B cell (primary cell): ENCODE measurements around the gene KTN1. TPM values are rescaled to one million over a fixed set of nuclear protein-coding genes. Genes with fewer than 3 reads are reported as not detected.

ENCODE experiments used
- ATAC-seq: fragments of 200-7000 bp; cut with Tn5 transposase; one replicate; pipeline ENCODE4 v1.10.0; 2021; ENCODE audit warnings: low read depth, mild to moderate bottlenecking, moderate number of reproducible peaks, moderate library complexity
- CTCF ChIA-PET: fragments of 350-600 bp; sonication (Branson Sonifier 250); formaldehyde crosslinking; loops from one replicate; lab custom pipeline; 2021; ENCODE audit warnings: antibody characterized with exemption, inconsistent platforms; lab: Charles Lee
- POLR2A ChIA-PET: fragments of 350-600 bp; sonication (Branson Sonifier 250); formaldehyde crosslinking; loops from one replicate; lab custom pipeline; 2021; ENCODE audit warnings: antibody characterized with exemption; lab: Charles Lee
- DNase-seq: peaks from one replicate; pipeline ENCODE4 v3.0.0; 2013
- H2AFZ ChIP-seq: 2 replicates; pipeline ENCODE4 v1.6.1; 2012; ENCODE audit warnings: mild to moderate bottlenecking, low read depth, low read length; ENCODE audit not compliant: insufficient read depth, poor library complexity, severe bottlenecking
- H3K27ac ChIP-seq, 2 donors: 1 replicate in 1 of 2; 2 replicates in 1 of 2; pipeline ENCODE4 v1.5.1; 2012 to 2013; ENCODE audit warnings: low read length in 2 of 2, mild to moderate bottlenecking in 2 of 2, moderate library complexity in 1 of 2
- H3K27me3 ChIP-seq, 4 experiments: fragments of 200-600 bp in 1 of 4; sonication (generic) in 1 of 4; replicated peaks in 1 of 4; 1 replicate in 2 of 4; 2 replicates in 2 of 4; pipeline versions ENCODE4 v1.6.1 to v1.7.0; 2013 to 2016; ENCODE audit warnings: low read length in 3 of 4, mild to moderate bottlenecking in 2 of 4, mixed read lengths in 1 of 4, moderate library complexity in 1 of 4; ENCODE audit not compliant: insufficient read depth in 4 of 4, control insufficient read depth in 3 of 4; ENCODE audit errors: control extremely low read depth in 1 of 4
- H3K36me3 ChIP-seq, 2 experiments: replicated peaks in 1 of 2; 1 replicate in 1 of 2; 2 replicates in 1 of 2; pipeline versions ENCODE4 v1.6.1 to v1.7.1; 2013; ENCODE audit warnings: low read length in 1 of 2; ENCODE audit not compliant: insufficient read depth in 2 of 2, control insufficient read depth in 1 of 2; ENCODE audit errors: control extremely low read depth in 1 of 2, extremely low read depth in 1 of 2
- H3K4me1 ChIP-seq, 2 donors: fragments of 200-600 bp in 1 of 2; sonication (generic) in 1 of 2; 1 replicate in 1 of 2; 2 replicates in 1 of 2; pipeline versions ENCODE4 v1.5.1 to v1.6.1; 2013 to 2017; ENCODE audit warnings: low read length in 2 of 2; ENCODE audit not compliant: control insufficient read depth in 2 of 2, insufficient read depth in 2 of 2
- H3K4me2 ChIP-seq: replicated peaks from 2 replicates; pipeline ENCODE3; 2012; ENCODE audit warnings: mild to moderate bottlenecking, low read depth, low read length; ENCODE audit not compliant: poor library complexity, severe bottlenecking
- H3K4me3 ChIP-seq, 5 experiments: fragments of 200-600 bp in 1 of 5; sonication (generic) in 1 of 5; 1 replicate in 3 of 5; 2 replicates in 2 of 5; pipeline versions ENCODE4 v1.5.1 to v1.7.0; 2011 to 2016; ENCODE audit warnings: low read length in 4 of 5, mild to moderate bottlenecking in 4 of 5, low read depth in 2 of 5, control low read depth in 1 of 5, moderate library complexity in 1 of 5; ENCODE audit not compliant: insufficient read depth in 1 of 5; ENCODE audit errors: control extremely low read depth in 1 of 5, extremely low read depth in 1 of 5
- H3K79me2 ChIP-seq: fragments of 200-600 bp; sonication (generic); one replicate; pipeline ENCODE4 v1.6.0; 2016; ENCODE audit warnings: low read length; ENCODE audit not compliant: control insufficient read depth, insufficient read depth
- H3K9ac ChIP-seq: fragments of 200-600 bp; sonication (generic); 2 replicates; pipeline ENCODE4 v1.6.1; 2017; ENCODE audit warnings: mild to moderate bottlenecking, low read length, moderate library complexity
- H3K9me3 ChIP-seq, 3 donors: one replicate each; pipeline versions ENCODE4 v1.6.1 to v1.7.1; 2013; ENCODE audit warnings: low read length in 2 of 3; ENCODE audit not compliant: control insufficient read depth in 2 of 3, insufficient read depth in 1 of 3; ENCODE audit errors: control extremely low read depth in 1 of 3
- H4K20me1 ChIP-seq: 2 replicates; pipeline ENCODE4 v1.6.0; 2012; ENCODE audit warnings: mild to moderate bottlenecking, low read length; ENCODE audit not compliant: insufficient read depth, control insufficient read depth, poor library complexity, severe bottlenecking
- H3K27ac Mint-ChIP-seq: one replicate; pipeline ENCODE4 v1.8.0; 2021; ENCODE audit warnings: mixed read lengths
- H3K27me3 Mint-ChIP-seq: one replicate; pipeline ENCODE4 v1.8.0; 2021; ENCODE audit warnings: mixed read lengths
- H3K4me1 Mint-ChIP-seq: one replicate; pipeline ENCODE4 v1.8.0; 2021; ENCODE audit warnings: mixed read lengths
- H3K4me3 Mint-ChIP-seq: one replicate; pipeline ENCODE4 v1.8.0; 2021; ENCODE audit warnings: mixed read lengths
- H3K9me3 Mint-ChIP-seq: one replicate; pipeline ENCODE4 v1.8.0; 2022; ENCODE audit warnings: mixed read lengths; ENCODE audit not compliant: insufficient read depth
- EZH2 ChIP-seq: IDR thresholded peaks from 2 replicates; pipeline ENCODE4 v1.6.1; 2012; ENCODE audit warnings: borderline replicate concordance, low read depth, mild to moderate bottlenecking, moderate library complexity, low read length; ENCODE audit not compliant: insufficient read depth, poor library complexity, severe bottlenecking
- WGBS: methylation state at CpG from one replicate; pipeline ENCODE4 v1.1.5; 2013; ENCODE audit warnings: missing lambda C conversion rate; ENCODE audit not compliant: insufficient coverage; 5-methylcytosine and 5-hydroxymethylcytosine counted together
- intact Hi-C: fragments of 100-400 bp; cut with micrococcal nuclease; formaldehyde crosslinking; loops from one replicate; pipeline ENCODE4 v1.10.0; 2022
- polyA plus RNA-seq: library from polyadenylated mRNA; depleted of rRNA; stranded (reverse); fragments of >200 nt; gene quantifications from 2 replicates; pipeline ENCODE4 v1.2.3, GENCODE V29; 2012
- total RNA-seq, 2 donors: library from RNA; stranded (reverse); fragments of 120-200 nt in 1 of 2; gene quantifications; 1 replicate in 1 of 2; 2 replicates in 1 of 2; pipeline versions ENCODE4 v1.2.3 to v1.2.4, GENCODE V29; 2013 to 2022
- TF ChIP-seq, protein P1 (sequence below): fragments of 200-600 bp; IDR thresholded peaks from one replicate; pipeline ENCODE4 v1.8.0; 2022; ENCODE audit warnings: antibody characterized with exemption, mild to moderate bottlenecking

Gene KTN1
- total and polyA plus RNA-seq, 2 donors (not counting 1 experiment from before 2014, with no cell fraction given): 25.8 to 123 TPM

DNA sequence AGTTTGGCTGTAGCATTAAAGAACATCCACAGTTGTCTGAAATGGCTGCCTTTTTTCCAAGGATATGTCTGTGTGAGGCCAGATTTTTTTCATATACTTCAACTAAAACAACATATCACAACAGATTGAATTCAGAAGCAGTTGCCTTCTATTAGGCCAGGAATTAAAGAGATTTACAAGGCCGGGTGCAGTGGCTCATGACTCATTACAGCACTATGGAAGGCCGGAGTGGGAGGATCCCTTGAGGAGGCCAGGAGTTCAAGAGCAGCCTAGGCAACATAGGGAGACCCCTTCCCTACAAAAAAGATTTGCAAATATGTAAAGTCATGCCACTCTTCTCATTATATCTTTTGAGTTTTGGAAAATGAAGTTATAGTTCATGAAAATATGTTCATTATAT is 108.6 kb downstream of the KTN1 start:
- no peak overlapping the region for H3K9ac ChIP-seq
- ATAC-seq (no peak), DNase-seq (no peak)
- H3K79me2 ChIP-seq: no peaks in the 10 kb centered on the region
- Mint-ChIP-seq H3K27ac (no peak overlapping the region), H3K9me3 (no peaks in the 10 kb centered on the region), H3K27me3 (no peaks in the 10 kb centered on the region), H3K4me3 (no peak overlapping the region), H3K4me1 (peaks cover 15% of the 10 kb centered on the region)
- no peak overlapping the region for H2AFZ ChIP-seq
- no peak overlapping the region for H3K27ac ChIP-seq
- peaks cover 0 to 4% of the 10 kb centered on the region in 2 donors for H3K4me1 ChIP-seq
- POLR2A ChIA-PET: no interaction called here
- WGBS: no CpG with 5 or more reads among the region's 2 CpGs
- no peaks in the 10 kb centered on the region for H3K36me3 ChIP-seq
- H4K20me1 ChIP-seq: no peaks in the 10 kb centered on the region
- H3K4me2 ChIP-seq: no peak overlapping the region
- TF ChIP-seq, protein P1, sequence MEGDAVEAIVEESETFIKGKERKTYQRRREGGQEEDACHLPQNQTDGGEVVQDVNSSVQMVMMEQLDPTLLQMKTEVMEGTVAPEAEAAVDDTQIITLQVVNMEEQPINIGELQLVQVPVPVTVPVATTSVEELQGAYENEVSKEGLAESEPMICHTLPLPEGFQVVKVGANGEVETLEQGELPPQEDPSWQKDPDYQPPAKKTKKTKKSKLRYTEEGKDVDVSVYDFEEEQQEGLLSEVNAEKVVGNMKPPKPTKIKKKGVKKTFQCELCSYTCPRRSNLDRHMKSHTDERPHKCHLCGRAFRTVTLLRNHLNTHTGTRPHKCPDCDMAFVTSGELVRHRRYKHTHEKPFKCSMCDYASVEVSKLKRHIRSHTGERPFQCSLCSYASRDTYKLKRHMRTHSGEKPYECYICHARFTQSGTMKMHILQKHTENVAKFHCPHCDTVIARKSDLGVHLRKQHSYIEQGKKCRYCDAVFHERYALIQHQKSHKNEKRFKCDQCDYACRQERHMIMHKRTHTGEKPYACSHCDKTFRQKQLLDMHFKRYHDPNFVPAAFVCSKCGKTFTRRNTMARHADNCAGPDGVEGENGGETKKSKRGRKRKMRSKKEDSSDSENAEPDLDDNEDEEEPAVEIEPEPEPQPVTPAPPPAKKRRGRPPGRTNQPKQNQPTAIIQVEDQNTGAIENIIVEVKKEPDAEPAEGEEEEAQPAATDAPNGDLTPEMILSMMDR: no peak
- no peak for TF ChIP-seq EZH2
- intact Hi-C loops: no loop called here
- no peaks in the 10 kb centered on the region for H3K27me3 ChIP-seq
- peaks cover 0 to 11% (median 3%) of the 10 kb centered on the region in 3 donors for H3K9me3 ChIP-seq
- no peak overlapping the region for H3K4me3 ChIP-seq
- CTCF ChIA-PET: no interaction called here

DNA sequence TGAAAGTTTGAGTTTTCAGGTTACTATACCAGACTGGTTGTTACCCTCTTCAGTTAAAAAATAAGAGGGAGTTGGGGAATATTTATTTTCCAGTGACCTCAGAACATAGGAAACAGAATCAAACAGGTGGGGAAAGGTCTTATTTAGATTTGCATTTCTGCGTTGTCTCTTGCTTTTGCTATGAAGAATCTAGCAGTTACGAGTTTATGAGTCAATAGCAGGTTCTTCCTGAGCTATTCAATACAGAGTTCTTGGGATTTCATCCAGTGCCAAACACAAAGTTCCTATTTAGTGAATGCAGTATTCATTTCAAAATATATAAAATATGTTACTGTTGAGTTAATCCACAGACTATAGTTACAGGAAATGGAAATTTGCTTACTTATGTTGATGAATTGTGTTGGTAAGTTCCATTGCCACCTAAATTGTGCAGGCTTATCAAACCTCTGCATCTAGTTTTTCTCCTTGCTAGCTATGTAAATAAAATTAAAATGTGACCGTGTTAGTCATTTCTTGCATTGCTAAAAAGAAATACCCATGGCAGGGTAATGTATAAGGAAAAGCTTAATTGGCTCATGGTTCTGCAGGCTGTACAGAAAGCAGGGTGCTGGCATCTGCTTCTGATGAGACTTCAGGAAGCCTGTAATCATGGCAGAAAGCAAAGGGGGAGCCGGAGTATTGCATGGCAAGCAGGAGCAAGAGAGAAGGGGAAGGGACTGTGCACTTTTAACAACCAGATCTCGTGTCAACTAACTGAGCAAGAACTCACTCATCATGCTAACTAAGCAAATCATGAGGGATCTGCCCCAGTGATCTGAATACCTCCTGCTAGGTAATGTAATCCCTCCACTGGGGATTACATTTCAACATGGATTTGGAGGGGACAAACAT is 110.2 kb downstream of the KTN1 start:
- no peaks in the 10 kb centered on the region for H3K27me3 ChIP-seq
- TF ChIP-seq, protein P1: no peak
- no peak for TF ChIP-seq EZH2
- DNase-seq: no peak
- H3K4me2 ChIP-seq: no peak overlapping the region
- peaks cover 0 to 11% (median 3%) of the 10 kb centered on the region in 3 donors for H3K9me3 ChIP-seq
- H3K27me3 Mint-ChIP-seq: no peaks in the 10 kb centered on the region
- no peak overlapping the region for H3K27ac Mint-ChIP-seq
- no peak overlapping the region for H3K4me3 Mint-ChIP-seq
- peaks cover 15% of the 10 kb centered on the region for H3K4me1 Mint-ChIP-seq
- no peak overlapping the region for H3K27ac ChIP-seq
- H3K4me3 ChIP-seq: no peak overlapping the region
- intact Hi-C loops: no loop called here
- ATAC-seq: no peak
- no peaks in the 10 kb centered on the region for H3K36me3 ChIP-seq
- ChIA-PET CTCF (no interaction called here), POLR2A (no interaction called here)
- H3K4me1 ChIP-seq: peaks cover 0 to 4% of the 10 kb centered on the region in 2 donors
- no peaks in the 10 kb centered on the region for H3K79me2 ChIP-seq
- WGBS: 33% methylated on average over 1 of the region's 5 CpGs
- H3K9ac ChIP-seq: no peak overlapping the region
- H2AFZ ChIP-seq: no peak overlapping the region
- no peaks in the 10 kb centered on the region for H4K20me1 ChIP-seq
- H3K9me3 Mint-ChIP-seq: no peaks in the 10 kb centered on the region
